A549 (cell line): ENCODE results near the gene KRTAP10-8.

Experiments used
- BHLHE40 ChIP-seq: IDR thresholded peaks from 2 replicates; pipeline ENCODE4 v1.6.1; 2012; ENCODE audit warnings: low read depth, low read length, inconsistent platforms
- CTCF ChIP-seq: fragments of >200 bp; sonication (Bioruptor Twin); formaldehyde crosslinking; IDR thresholded peaks from 3 replicates; pipeline ENCODE4 v1.5.1; 2016
- POLR2A ChIP-seq: IDR thresholded peaks from 2 replicates; pipeline ENCODE4 v1.6.1; 2012; ENCODE audit warnings: mild to moderate bottlenecking, low read length
- SMC3 ChIP-seq: fragments of >200 bp; sonication (Bioruptor Twin); formaldehyde crosslinking; IDR thresholded peaks from 3 replicates; pipeline ENCODE4 v1.6.1; 2018; ENCODE audit warnings: inconsistent platforms
- USF2 ChIP-seq: fragments of 450-650 bp; IDR thresholded peaks from 2 replicates; pipeline ENCODE4 v1.6.1; 2014; ENCODE audit warnings: antibody characterized with exemption

- TF ChIP-seq BHLHE40 (no peak), POLR2A (no peak), CTCF (no peak), USF2 (no peak), SMC3 (no peak)
Measured at GRCh38 chr21:44632067-44632466, 20.2 kb downstream of the KRTAP10-8 start.
